HK-2 (cell line): ENCODE measurements around the gene RGSL1.

Experiments used
- DNase-seq: peaks from one replicate; pipeline ENCODE4 v3.0.0-alpha.2; 2018; ENCODE audit not compliant: unreplicated experiment

Gene RGSL1

GRCh38 chr1:182549346-182549745, 99.4 kb downstream of the RGSL1 start:
- no peak for DNase-seq

DNA sequence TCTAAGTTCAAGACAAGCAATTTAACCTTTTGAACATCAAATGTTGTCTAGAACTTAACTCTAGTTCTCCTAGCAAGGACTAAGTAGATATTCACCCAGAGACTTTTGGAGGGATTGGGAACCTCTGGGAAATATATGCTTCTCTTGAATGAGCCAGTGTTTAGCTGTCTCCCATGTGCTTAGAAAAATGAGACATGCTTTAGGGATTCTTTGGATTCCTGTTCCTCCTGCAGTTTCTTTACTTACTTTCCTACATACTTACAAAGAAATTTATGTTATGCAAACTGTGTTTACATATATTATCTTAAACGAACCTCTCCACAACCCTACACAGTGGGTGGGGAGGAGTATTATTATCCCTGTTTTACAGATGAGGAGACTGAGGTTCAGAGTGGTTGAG, 99.9 kb downstream of the RGSL1 start:
- no peak for DNase-seq

DNA sequence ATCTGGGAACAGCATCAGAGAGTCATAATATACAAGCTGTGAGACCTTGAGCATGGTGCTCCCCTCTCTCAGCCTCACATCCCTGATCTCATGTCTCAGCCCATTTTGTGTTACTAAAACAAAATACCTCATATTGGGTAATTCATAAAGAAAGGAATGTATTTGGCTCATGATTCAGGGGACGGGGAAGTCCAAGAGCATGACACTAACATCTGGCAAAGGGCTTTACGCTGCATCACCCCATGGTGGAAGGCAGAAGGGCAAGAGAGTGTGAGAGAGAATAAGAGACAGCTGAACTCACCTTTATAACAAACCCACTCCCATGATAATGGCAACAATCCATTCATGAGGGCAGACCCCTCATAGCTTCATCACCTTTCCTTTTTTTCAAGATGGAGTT, 102.6 kb downstream of the RGSL1 start:
- no peak for DNase-seq

DNA sequence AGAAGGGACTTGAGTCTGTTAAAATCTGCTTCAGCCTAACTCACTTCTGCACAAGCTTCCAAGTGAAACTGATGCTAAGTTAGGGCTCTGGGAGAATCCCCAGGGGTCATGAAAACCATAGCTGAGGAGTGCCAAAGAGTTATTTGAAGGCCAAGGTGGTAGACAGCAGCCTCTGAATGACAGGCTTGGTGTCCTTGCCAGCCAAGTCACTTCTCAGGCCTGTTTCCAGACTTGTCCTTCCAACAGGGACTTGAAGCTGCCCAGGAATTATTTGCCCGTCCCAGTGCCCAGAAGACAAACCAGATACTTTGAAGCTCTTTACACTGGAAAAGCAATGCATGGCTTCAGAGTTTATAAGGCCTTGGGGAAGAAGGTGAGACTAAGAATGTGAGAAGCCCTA, 105.5 kb downstream of the RGSL1 start:
- DNase-seq, result no peak

GRCh38 chr1:182556279-182556678, 106.3 kb downstream of the RGSL1 start:
- DNase-seq, result no peak

GRCh38 chr1:182560392-182560984, 110.5 kb downstream of the RGSL1 start:
- DNase-seq, result no peak

DNA sequence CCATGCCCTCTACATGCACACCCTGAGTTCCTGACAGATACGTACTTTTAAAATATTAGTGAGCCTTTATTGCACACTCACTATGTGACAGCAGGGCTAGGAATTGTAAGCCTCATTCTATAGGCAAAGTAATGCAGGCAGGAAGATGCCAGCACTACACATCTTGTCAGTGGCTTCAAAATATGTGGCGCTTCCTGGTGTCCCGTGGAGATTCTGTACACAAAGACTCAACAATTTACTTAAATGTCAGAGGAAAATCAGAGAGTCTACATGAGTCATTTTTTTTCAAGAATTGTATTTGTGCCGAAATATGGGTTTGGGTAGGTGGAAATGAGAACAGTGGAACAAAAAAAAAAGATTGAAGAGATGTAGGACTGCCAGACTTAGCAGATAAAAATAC, 111.5 kb downstream of the RGSL1 start:
- no peak for DNase-seq

GRCh38 chr1:182563095-182563494, 113.1 kb downstream of the RGSL1 start:
- no peak for DNase-seq

- no peak for DNase-seq
Measured at GRCh38 chr1:182564406-182565004, 114.6 kb downstream of the RGSL1 start.

DNA sequence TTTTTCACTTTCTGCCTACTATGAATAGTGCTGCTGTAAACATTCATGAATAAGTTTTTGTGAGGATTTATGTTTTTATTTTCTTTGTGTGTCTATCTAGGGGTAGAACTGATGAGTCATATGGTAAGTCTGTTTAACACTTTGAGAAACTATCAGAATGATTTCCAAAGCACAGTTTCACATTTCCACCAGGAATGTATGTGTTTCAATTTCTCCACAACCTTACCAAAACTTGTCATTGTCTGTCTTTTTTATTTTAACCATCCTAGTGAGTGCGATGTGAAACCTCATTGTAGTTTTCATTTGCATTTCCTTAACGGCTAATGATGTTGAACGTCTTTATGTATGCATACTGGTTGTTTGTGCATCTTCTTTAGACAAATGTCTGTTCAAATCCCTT, 115.6 kb downstream of the RGSL1 start:
- no peak for DNase-seq

GRCh38 chr1:182567629-182568028, 117.7 kb downstream of the RGSL1 start:
- DNase-seq, result no peak

DNA sequence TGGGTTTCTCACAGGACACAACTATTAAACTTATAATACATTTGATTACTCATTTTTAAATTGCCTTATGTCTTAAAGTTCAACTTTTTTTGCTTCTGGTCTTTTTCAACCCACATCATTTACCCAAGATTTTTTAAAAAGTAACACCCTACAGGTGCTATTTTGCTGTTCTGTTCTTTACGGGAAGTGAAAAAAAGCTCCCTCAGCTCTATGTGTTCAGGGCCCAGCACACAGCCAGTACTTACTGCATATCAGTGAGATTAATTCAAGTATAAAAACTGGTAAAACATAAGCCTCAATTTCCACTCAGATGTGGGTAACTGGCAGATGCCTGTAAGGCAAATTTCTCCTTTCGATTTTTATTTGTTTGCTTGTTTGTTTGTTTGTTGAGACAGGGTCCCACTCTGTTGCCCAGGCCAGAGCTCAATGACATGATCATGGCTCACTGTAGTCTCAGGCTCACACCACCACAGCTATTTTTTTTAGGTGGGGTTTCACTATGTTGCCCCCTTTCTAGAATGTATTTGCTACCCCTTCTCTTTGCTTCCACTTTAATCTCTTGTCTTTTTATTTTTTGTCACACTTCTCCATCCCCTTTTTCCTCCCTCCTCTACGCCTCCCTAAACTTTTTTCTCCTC, 118.8 kb downstream of the RGSL1 start:
- no peak for DNase-seq

DNA sequence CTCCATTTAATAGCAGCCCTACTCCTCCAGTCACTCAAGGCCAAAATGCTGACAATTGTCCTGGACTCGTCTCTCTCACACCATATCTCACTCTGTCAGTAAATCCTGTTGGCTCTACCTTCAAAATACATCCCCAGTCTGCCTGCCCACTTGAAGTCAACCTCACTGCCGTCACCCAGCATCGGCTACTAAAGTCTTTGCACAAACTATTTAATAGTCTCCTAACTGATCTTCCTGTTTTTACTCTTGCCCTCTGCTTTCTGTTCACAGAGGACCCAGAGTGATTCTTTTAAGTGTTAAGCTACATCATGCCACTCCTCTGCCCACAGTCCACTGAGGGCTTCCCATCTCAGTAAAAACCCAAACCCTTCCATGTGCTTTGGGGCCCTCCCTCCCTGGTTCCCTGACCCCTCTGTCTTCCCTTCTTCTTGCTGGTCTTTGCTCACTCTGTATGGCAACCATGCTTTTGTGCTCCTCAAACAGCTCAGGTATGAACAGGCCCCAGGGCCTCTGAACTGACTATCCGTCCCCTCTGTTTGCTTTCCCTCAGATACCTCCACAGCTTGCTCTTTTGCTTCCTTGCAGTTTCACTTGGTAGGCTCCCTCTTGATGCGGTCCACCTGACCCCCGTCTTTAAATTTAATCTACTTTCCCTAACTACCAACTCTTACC, 120.1 kb downstream of the RGSL1 start:
- DNase-seq, result no peak

DNA sequence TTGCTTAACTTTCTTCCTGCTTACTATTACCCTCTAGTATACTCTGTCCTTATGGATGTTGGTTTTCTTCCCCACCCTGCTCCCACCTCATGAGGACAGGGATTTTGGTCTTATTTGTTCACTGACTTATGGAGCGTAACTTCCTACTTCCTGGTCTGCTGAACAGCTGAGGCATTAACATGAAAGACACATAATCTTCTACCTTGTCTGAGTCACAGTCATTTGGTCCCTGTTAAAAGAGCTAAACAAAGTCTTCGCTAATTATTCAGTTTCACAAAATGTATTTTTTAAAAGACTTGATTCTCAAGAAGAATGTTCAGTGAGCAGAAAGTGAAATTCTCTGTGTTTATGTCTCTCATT, 120.6 kb downstream of the RGSL1 start:
- no peak for DNase-seq

GRCh38 chr1:182574156-182574555, 124.2 kb downstream of the RGSL1 start:
- DNase-seq, result no peak

GRCh38 chr1:182575540-182576149, 125.7 kb downstream of the RGSL1 start:
- no peak for DNase-seq

- DNase-seq, result no peak
Measured at GRCh38 chr1:182580736-182581135, 130.8 kb downstream of the RGSL1 start.

DNA sequence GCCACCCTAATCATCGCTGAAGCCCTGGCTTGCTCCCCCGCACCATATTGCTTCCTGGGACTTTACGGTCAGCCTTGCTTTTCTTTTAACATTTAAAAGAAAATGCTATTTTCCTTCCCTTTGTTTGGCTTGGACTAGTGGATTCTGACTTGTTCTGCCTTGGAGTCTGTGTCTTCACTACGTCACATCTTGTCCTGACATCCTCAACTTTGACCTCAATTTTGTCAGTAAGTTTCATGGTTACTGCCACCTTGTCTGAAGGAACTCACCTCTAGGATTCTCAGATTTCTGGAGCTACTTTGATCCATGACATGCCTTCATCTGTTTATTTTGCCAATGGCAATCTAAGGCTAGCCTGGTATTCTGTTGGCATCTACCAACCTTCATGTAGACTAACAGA, 134.8 kb downstream of the RGSL1 start:
- no peak for DNase-seq

DNA sequence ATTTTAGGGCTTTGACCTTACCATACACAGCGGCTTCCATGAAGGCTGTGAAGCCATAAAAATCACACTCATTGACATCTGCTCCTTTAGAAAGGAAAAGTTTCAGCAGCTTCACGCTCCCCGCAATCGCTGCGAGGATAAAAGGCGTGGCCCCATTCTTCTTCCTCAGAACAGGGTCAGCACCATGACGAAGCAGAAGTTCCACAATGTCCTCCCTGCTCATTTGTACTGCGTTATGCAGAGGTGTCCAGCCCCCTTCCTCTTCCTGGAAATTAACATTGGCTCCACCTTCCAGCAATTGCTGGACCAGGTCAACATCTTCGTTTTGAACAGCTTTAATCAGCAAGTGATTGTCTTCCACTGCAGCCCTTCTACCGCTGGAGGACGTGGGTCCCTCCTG, 136.4 kb downstream of the RGSL1 start:
- DNase-seq, result no peak

DNA sequence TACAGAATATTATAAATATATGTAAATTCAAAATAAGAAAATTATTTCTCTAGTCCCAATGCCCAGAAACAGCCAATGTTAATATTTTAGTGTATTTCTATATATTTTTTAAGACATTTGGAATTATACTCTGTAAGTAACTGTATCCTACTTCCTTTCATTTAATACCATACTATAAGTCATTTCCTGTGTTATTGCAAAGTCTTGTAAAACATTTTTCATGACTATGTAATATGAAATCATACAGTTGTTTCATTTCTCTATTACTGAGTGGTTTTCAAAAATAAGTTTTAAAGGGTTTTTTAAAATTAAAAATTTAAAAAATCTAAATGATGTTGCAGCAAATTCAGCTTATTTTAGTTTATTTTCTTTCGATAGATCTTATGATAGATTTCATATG, 137.1 kb downstream of the RGSL1 start:
- DNase-seq, result no peak

DNA sequence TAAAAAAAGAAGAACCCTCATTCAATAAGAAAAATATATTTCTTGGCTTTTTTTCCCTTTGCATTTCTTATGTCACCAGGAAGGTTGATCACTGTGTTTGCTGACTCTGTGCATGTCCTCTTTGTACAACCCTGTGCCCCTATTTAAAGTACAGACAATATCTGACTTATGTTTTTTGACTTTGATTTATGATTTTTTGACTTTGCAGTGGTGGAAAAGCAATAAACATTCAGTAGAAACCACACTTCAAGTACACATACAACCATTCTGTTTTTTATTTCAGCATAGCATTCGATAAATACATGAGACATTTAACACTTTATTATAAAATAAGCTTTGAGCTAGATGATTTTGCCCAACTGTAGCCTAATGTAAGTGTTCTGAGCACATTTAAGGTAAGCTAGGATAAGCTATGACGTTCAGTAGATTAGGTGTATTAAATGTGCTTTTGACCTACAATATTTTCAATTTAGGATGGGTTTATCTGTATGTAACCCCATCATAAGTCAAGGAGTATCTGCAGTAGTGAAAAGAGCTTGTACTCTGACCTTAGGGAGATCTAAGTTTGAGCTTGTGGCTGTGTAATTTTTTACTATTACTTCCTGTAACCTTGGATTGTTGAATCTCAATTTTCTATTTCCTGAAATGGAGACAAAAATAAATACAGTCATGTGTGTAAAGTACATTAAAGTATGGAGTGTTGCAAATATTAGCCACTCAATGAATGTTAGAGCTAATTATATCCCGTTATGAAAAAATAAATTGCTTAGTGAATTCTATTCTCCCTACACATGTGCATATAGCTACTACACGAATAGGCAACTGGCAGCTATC, 137.9 kb downstream of the RGSL1 start:
- DNase-seq, result no peak
